Uterus (tissue), 2 donors: ENCODE results near the gene CHD9NB.

Experiments
- CTCF ChIP-seq, 4 experiments: fragments of 200-600 bp in 2 of 4; fragments of 450-650 bp in 2 of 4; sonication (generic) in 2 of 4; IDR thresholded peaks; one replicate each; pipeline ENCODE4 v1.5.1; 2016 to 2019; ENCODE audit warnings: antibody characterized with exemption in 4 of 4, mild to moderate bottlenecking in 2 of 4, moderate library complexity in 1 of 4
- POLR2A ChIP-seq, 2 donors: fragments of 450-650 bp; IDR thresholded peaks; one replicate each; pipeline ENCODE4 v1.6.1; 2016; ENCODE audit warnings: antibody characterized with exemption in 2 of 2, mild to moderate bottlenecking in 1 of 2, moderate library complexity in 1 of 2

GRCh38 chr16:53058441-53058840, 5.7 kb upstream of the CHD9NB start:
- TF ChIP-seq POLR2A (IDR thresholded peaks at IDR 0.05) (no peak), CTCF (IDR thresholded peaks at IDR 0.05) (no peak)
